Medulla oblongata (tissue), 1 donor: ENCODE measurements around the gene HTT.
"Not testable (repeated sequence)": the region's sequence is repeated elsewhere in the genome, so short reads cannot be mapped to it uniquely, and the experiment has no call there.

Experiments used
- DNase-seq: peaks from one replicate; pipeline ENCODE4 v3.0.0-alpha.2; 2015; ENCODE audit errors: extremely low spot score

HTT gene

DNA sequence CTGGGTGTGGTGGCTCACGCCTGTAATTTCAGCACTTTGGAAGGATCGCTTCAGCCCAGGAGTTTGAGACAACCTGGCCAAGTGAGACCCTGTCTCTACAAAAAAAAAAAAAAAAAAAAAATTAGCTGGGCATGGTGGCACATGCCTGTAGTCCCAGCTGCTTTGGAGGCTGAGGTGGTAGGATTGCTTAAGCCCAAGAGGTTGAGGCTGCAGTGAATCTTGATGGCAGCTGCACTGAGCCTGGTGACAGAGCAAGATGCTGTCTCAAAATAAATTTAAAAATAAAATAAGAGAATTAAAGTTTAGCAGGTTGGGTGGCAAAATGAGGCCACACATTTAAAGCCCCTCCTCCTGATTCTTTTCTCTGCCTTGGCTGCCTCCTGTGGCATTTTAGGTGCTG, 47.1 kb downstream of the HTT start:
- DNase-seq = no peak

DNA sequence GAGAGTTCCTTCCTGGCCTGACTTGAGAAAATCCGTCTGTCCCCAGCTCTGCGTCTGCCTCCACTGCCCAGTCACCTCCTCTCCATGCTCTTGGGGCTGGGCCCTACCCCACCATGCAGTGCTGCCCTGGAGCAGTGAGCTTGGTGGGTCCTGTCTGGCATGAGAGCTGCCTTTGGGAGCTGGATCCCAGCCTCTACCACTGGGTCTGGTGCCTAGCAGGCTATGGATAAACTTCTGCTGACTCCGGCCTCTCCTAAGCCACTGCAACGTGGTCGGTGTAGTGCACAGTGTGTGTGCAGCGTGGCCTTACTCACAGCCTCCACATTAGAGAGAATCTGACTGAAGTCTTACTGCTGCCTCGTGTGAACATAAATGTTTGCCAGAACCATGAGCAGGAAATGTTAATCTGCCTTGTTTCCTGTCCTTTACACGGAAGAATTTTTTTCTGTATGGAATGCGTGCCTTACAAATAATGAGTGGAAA, 47.6 kb downstream of the HTT start:
- DNase-seq = no peak

DNA sequence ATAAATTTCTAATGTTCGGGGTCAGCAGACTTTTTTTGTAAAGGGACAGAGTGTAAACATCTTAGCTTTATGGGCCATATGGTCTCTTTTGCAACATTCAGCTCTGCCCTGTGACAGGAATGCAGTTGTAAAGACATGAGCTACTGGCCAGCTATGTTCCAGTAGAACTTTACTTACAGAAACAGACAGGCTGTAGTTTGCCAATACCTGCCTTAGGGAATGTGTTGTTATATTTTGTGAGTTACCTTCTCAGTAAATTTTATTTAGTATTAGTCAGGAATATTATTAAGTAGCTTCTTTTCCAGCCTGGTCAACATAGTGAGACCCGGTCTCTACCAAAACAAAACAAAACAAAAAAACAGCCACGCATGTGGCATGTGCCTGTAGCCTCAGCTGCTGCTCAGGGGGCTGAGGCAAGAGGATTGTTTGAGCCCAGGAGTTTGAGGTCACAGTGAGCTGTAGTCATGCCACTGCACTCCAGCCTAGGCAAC, 48.7 kb downstream of the HTT start:
- DNase-seq = peak; percentile 68

DNA sequence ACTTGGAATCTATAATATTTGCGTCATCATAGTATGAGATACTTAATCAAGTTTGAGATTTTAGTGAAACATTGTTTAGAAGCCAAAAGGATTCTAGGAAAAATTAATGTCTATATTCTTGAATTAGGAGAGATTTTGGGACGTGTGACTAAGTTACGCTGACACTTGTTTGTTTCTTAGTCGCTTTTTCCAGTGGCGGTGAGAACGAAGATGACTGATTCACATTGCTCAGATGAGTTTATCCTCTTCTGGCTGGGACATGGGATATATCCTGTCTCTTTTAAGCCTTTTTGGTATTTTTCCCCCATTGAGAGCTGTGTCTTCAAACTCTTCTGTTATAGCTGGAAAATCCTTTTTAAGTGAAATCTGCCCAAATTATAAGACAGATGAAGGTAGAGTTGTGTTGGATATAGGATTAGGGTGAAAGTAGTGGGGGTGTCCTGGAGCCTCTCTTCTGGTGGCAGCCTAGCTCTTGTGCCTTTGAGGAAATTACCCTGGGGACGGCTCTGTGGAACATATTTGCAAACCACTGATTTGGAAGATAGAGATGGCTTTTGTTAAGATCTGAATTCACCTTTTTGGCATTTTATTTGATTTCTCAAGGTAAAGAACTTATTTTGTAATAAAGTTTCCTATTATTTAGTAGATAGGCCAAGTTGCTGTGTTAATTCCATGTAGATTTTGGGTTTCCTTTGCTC, 49.7 kb downstream of the HTT start:
- DNase-seq = no peak

DNA sequence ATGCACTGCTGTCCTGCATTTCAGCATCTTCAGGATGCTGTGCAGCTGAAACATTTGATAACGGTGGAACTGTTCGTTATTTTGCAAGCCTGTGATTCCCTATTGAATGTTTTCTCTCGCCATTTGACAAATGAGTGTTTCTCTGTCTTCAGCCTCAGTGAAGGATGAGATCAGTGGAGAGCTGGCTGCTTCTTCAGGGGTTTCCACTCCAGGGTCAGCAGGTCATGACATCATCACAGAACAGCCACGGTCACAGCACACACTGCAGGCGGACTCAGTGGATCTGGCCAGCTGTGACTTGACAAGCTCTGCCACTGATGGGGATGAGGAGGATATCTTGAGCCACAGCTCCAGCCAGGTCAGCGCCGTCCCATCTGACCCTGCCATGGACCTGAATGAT, 52.6 kb downstream of the HTT start:
- no peak for DNase-seq

DNA sequence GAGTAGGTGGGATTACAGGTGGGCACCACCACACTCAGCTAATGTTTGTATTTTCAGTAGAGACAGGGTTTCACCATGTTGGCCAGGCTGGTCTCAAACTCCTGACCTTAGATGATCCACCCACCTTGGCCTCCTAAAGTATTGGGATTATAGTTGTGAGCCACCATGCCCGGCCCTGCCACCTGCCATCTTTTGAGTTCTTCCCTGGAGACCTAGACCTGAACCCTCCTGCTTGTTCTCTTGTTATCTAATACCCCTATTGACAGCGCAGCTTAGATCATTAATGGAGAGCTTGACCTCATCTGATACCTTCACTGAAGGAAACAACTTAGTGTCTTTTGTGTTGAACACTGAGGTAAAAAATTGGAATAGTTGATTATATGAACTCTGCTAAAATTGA, 53.6 kb downstream of the HTT start:
- no peak for DNase-seq

DNA sequence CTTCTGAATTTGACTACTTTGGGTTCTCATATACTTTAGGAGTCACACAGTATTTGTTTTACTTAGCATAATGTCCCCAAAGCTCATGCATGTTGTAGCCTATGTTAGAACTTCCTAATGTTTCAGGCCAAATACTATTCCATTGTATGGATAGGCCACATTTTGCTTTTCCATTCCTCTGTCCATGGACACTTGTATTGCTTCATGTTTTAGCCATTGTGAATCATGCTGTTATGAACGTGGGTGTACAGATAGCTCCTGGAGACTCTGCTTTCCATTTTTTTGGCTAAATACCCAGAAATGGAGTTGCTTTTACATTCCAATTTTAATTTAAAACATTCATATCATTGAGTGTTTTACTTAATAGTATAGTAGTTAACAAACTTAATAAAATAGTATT, 54.5 kb downstream of the HTT start:
- no peak for DNase-seq

DNA sequence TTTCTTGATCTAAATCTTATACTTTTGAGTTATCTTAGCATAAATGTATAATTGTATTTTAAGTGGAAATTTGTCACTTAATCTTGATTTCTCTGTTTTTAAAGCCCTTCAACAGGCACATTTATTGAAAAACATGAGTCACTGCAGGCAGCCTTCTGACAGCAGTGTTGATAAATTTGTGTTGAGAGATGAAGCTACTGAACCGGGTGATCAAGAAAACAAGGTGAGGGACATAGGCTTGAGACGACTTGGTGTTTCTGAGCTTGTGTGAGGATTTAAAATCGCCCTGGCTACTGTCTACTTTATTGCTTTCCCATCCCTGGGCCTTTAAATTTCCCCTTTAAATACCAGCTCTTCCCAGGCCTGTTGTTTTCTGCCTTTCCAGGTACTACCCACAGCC, 55.7 kb downstream of the HTT start:
- no peak for DNase-seq

DNA sequence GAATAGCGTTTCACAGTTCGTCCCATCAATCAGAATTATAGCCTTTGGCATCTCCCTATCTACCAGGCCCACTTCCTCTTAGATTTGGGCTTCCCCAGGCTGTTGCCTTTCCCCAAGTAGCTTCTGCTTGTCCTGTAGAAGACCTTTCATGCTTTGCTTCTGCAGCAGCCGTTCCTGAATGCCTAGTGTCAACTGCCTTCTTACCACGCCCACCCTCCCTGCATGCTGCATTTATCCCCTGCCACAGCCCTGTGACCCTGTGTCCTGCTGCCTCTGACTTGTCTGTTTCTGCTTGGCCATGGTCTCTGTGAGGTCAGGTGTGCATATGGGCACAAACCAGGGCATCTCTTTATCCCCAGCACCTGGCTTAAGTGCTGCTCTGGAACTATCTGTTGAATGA, 56.3 kb downstream of the HTT start:
- DNase-seq = no peak

DNA sequence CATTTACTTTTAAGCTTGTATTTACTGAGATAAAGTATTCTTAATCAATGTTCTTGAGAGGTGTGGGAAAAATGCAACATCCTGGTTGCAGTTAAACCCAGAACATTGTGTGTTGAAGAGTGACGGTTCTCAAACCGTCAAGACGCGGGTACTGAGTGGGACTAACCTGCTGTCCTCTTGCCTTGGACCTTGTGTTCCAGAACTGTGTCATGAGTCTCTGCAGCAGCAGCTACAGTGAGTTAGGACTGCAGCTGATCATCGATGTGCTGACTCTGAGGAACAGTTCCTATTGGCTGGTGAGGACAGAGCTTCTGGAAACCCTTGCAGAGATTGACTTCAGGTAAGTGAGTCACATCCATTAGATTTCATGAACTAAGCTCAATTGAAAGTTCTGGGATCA, 59.7 kb downstream of the HTT start:
- no peak for DNase-seq

DNA sequence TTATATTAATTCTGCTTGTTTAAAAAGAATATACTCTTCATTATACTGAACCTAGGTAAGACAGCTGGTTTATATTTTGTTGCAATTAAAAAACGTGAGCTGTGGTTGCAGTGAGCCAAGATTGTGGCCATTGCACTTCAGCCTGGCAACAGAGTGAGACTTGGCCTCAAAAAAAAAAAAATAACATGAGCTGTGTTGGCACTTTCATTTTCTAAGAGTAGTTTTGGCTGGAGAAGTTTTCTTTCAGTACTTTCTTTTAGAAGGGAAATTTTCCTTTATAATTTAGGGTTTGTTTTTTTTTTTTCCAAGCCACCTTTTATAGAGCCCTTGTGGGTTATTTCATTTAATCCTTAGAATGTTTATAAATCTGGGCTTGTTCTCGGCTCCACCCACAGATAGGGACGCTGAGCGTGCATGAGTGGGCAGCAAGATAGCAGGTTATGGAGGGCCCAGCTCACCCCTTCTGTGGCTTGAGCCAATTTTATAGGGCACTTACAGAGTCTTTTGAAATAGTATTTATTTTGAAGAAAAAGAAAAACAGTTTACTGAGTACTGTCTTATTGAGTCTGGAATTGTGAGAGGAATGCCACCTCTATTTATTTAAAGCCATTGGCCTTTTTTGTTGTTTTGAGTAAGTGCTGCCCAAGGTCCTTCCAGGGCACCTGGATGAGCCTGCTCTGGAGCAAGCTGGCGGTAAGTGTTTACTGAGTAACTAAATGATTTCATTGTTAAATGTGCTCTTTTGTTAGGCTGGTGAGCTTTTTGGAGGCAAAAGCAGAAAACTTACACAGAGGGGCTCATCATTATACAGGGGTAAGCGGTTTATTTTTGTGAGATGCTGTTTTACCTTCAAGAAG, 60.9 kb downstream of the HTT start:
- DNase-seq = peak; percentile 18

DNA sequence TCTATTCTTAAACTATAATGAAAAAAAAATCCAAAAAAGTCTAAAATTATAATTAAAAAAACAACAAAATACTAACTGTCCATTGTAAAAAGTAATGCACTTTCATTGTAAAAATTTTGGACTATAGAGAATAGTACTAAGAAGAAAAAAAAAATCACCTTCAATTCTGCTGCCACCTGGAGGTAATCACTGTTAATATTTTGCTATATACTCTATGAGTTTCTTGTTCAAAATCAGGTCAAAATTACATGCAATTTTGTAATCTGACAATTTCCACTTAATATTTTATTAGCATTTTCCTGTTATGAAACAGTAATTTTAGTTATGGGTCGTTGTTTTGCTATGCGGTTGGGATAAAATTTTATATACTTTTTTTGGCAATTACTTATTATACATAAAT, 62.0 kb downstream of the HTT start:
- DNase-seq = no peak

DNA sequence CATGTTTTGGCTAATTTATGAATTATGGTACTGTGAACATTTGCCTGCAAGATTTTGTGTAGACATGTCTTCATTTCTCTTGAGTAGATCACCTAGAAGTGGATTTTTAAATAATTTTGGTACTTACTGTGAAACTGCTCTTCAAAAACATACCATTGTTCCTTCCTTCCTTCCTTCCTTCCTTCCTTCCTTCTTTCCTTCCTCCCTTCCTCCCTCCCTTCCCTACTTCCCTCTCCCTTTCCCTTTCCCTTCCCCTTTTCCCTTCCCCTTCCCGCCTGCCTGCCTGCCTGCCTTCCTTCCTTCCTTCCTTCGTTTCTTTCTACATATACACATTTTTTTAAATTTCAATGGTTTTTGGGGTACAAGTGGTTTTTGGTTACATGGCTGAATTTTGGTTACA, 63.4 kb downstream of the HTT start:
- DNase-seq = no peak

DNA sequence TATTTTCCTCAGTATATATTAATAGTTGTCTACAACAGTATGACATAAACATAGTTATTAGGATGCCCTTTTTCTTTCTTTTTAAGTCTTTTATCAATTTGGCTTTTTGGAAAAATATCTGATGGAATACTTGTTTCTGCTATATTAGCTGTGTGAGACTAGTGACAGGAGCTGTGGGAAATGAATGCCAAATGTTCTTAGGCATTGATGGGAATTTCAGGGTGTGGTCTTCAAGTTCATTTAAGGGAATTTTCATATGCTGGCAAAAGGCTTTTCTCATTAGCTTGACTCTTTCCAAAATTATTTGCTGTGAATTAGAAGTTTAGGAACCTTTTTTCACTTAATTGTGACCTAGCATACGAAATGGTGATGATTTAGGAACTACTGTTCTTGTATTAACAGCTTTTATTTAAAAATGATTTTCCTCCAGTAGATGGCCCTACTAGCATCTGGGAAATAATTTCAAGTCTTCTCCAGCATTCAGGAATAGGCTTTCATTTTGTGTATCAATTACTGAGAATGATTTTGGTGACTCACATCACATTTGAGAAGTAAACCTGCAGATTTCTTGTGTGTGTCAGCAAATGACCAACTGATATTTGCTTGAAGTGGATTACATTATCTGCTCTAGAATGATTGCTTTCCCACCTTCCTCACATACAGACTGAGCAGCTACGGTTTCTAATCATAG, 70.9 kb downstream of the HTT start:
- no peak for DNase-seq

DNA sequence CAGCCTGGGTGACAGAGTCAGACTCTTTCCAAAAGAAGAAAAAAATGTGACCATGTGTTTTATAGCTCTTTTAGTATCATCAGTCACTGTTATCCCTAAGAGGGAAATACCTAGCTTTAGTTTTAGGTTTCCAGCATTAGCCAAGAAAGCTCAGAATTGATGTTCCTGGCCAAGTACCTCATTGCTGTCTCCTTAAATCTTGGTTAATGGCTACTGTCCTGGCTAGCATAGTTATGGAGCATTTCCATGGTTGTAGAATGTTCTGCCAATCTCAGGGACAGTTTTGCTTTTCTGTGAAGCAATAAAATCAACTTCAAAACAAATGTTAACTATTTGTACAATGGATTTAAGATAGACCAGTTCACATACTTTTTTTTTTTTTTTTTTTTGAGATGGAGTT, 74.4 kb downstream of the HTT start:
- no peak for DNase-seq

DNA sequence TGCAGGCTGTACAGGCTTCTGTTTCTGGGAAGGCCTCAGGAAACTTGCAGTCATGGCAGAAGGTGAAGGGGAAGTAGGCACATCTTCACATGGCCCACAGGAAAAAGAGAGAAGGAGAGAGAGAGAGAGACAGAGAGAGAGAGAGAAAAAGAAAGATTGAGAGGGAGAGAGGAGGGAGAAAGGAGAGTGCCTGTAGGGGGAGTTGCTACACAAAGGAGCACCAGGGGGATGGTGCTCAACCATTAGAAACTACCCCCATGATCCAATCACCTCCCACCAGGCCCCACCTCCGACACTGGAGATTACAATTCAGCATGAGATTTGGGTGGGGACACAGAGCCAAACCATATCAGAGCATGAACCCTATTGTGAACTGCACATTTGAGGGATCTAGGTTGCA, 76.8 kb downstream of the HTT start:
- DNase-seq = not testable (repeated sequence)

DNA sequence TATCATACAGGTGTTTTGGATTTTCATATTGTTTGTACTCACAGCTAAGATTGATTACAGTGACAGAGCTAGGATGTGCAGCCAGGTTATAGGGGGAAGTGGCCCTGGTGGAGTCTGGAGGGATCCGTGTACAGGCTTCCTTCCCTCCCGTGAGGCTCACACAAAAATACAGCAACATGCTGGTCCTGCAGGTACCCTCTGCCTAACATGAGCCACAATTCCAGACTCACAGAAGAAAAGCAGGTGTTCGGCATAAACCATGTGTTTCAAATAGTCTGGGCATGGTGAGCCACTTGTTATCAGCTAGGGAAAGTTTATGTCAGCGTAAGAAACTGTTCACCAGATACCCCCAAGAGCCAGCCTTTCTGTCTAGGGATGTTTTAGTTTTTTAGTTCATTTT, 82.9 kb downstream of the HTT start:
- DNase-seq = no peak

DNA sequence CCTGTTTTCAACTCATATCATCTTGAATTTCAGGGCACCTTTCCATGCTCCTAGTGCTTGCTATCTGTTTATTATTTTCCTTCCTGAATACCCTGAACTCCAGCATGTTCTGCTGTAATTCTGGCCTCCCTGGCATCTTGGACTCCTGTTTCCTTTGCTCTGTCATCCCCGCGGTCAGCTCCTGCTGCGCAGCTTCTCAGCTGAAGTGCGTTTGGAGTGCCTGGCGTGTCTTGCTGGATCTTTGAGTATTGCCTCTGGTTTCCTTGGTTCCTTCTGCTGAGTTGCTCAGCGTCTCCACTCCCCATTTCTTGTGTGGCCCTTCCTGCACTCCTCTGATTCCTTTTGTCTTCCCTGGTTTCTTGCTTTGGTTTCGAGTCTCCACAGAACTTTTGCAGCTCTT, 84.4 kb downstream of the HTT start:
- peak; percentile 43 for DNase-seq

DNA sequence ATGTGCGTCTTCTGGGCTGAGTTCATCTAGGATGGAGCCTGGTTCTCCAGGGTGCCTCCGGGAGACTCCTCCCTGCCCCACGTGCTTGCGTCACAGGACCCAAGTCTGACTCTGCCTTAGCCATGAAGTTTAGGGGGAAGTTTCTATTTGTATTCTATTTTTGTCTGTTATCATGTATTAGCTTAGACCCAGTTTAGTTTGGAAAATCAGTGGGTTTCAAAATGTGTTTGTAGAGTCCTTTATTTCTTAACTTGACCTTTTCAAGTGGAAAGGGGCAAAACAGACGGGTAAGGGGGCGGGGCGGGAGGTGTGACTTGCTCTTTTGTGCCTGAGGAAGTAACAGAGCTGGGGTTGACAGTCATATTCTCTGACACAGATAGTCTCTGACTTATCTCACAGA, 86.0 kb downstream of the HTT start:
- no peak for DNase-seq

DNA sequence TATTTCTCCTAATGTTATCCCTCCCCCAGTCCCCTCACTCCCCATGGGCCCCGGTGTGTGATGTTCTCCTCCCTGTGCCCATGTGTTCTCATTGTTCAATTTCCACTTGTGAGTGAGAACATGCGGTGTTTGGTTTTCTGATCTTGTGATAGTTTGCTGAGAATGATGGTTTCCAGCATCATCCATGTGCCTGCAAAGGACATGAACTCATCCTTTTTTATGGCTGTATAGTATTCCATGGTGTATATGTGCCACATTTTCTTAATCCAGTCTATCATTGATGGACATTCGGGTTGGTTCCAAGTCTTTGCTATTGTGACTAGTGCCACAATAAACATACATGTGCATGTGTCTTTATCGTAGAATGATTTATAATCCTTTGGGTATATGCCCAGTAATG, 86.6 kb downstream of the HTT start:
- DNase-seq = not testable (repeated sequence)

DNA sequence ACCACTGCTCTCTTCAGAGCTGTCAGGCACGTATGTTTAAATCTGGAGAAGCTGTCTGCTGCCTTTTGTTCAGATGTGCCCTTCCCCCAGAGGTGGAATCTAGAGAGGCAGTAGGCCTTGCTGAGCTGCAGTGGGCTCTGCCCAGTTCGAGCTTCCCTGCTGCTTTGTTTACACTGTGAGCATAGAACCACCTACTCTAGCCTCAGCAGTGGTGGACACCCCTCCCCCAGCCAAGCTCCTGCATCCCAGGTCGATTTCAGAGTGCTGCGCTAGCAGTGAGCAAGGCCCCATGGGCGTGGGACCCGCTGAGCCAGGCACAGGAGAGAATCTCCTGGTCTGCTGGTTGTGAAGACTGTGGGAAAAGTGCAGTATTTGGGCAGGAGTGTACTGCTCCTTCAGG, 92.0 kb downstream of the HTT start:
- not testable (repeated sequence) for DNase-seq

DNA sequence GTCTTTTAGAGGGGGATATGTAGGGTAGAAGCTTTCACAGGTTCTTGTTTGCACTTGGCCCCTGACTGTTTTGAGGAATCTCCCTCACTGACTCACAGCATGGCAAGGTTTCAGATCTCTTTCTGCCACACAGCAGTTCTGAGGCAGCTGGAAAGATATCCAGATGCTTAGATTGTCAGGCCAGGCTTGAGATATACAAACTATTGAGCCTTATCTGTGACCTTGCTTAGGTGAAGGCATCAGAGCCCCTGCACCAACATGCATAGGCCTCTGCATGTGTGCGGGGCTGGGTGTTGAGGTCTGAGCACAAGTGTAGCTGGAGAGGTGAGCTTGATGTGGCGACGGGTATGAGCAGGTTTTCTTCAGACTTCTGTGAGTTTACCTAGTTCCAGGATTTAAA, 93.5 kb downstream of the HTT start:
- no peak for DNase-seq
